H1 (cell line): ENCODE results near the gene RBM20.

Experiments
- CHD1 ChIP-seq: IDR thresholded peaks from 2 replicates; pipeline ENCODE4 v1.6.1; 2012; ENCODE audit warnings: low read depth, low read length, improper control_type of control experiment
- CTCF ChIP-seq, 3 experiments: IDR thresholded peaks; 1 replicate in 2 of 3; 2 replicates in 1 of 3; pipeline versions ENCODE4 v1.5.1 to v1.6.1; 2011; ENCODE audit warnings: low read length in 3 of 3, mild to moderate bottlenecking in 3 of 3, inconsistent platforms in 2 of 3, low read depth in 1 of 3, moderate library complexity in 1 of 3; ENCODE audit not compliant: insufficient read depth in 1 of 3; ENCODE audit errors: control extremely low read depth in 1 of 3
- EP300 ChIP-seq, 2 experiments: IDR thresholded peaks; 1 replicate in 1 of 2; 2 replicates in 1 of 2; pipeline ENCODE4 v1.6.1; 2011 to 2012; ENCODE audit warnings: low read depth in 2 of 2, low read length in 2 of 2, mild to moderate bottlenecking in 2 of 2, borderline replicate concordance in 1 of 2, inconsistent platforms in 1 of 2, moderate library complexity in 1 of 2
- EZH2 ChIP-seq: fragments of 200-600 bp; sonication (generic); IDR thresholded peaks from 2 replicates; pipeline ENCODE4 v1.7.1; 2012; ENCODE audit warnings: low read depth, mild to moderate bottlenecking, moderate library complexity, low read length, inconsistent platforms; ENCODE audit not compliant: severe bottlenecking
- GTF2F1 ChIP-seq: IDR thresholded peaks from 2 replicates; pipeline ENCODE4 v1.6.1; 2012; ENCODE audit warnings: low read depth, low read length, improper control_type of control experiment, borderline replicate concordance
- NRF1 ChIP-seq: IDR thresholded peaks from 2 replicates; pipeline ENCODE4 v1.6.1; 2011; ENCODE audit warnings: mild to moderate bottlenecking, low read depth, low read length, improper control_type of control experiment
- POLR2A ChIP-seq, 2 experiments: IDR thresholded peaks; 1 replicate in 1 of 2; 2 replicates in 1 of 2; pipeline ENCODE4 v1.6.1; 2011; ENCODE audit warnings: low read depth in 2 of 2, low read length in 2 of 2, mild to moderate bottlenecking in 2 of 2; ENCODE audit errors: control extremely low read depth in 1 of 2
- RAD21 ChIP-seq, 2 experiments: IDR thresholded peaks in 1 of 2; conservative IDR thresholded peaks in 1 of 2; 2 replicates each; pipeline ENCODE4 v1.6.1; 2011; ENCODE audit warnings: low read depth in 2 of 2, low read length in 2 of 2, improper control_type of control experiment in 1 of 2, inconsistent platforms in 1 of 2, mild to moderate bottlenecking in 1 of 2, moderate library complexity in 1 of 2
- SP1 ChIP-seq: IDR thresholded peaks from 2 replicates; pipeline ENCODE4 v1.6.1; 2011; ENCODE audit warnings: low read depth, low read length
- SP2 ChIP-seq: IDR thresholded peaks from 2 replicates; pipeline ENCODE4 v1.6.1; 2012; ENCODE audit warnings: mild to moderate bottlenecking, low read length, inconsistent platforms

- TF ChIP-seq CTCF (IDR thresholded peaks at IDR 0.05; ENCODE audit: control extremely low read depth in 1 of 3, insufficient read depth in 1 of 3, low read depth in 1 of 3, low read length in 3 of 3) = no peak
- no peak for TF ChIP-seq NRF1
- TF ChIP-seq RAD21 (IDR thresholded peaks at IDR 0.05 in 1 of 2, conservative IDR thresholded peaks at IDR 0.05 in 1 of 2; ENCODE audit: low read depth in 2 of 2, low read length in 2 of 2) = no peak
- TF ChIP-seq POLR2A (IDR thresholded peaks at IDR 0.05; ENCODE audit: control extremely low read depth in 1 of 2, low read depth in 2 of 2, low read length in 2 of 2) = no peak
- TF ChIP-seq SP2 = no peak
- TF ChIP-seq SP1 = no peak
- TF ChIP-seq CHD1 = no peak
- TF ChIP-seq GTF2F1 = no peak
- no peak for TF ChIP-seq EZH2
- no peak for TF ChIP-seq EP300 (IDR thresholded peaks at IDR 0.05; ENCODE audit: borderline replicate concordance in 1 of 2, low read depth in 2 of 2, low read length in 2 of 2)
These were observed 38.2 kb downstream of the RBM20 start for GRCh38 chr10:110682348-110682747.
